HG03432 (cell line): ENCODE measurements around the gene CARD8.
"Not testable (repeated sequence)": the region's sequence is repeated elsewhere in the genome, so short reads cannot be mapped to it uniquely, and the experiment has no call there.

Experiments
- ATAC-seq: cut with Tn5 transposase; IDR thresholded peaks from one replicate; pipeline ENCODE4 v1.9.1; 2021; ENCODE audit warnings: mild to moderate bottlenecking, moderate library complexity; ENCODE audit not compliant: unreplicated experiment

CARD8 gene, protein sequence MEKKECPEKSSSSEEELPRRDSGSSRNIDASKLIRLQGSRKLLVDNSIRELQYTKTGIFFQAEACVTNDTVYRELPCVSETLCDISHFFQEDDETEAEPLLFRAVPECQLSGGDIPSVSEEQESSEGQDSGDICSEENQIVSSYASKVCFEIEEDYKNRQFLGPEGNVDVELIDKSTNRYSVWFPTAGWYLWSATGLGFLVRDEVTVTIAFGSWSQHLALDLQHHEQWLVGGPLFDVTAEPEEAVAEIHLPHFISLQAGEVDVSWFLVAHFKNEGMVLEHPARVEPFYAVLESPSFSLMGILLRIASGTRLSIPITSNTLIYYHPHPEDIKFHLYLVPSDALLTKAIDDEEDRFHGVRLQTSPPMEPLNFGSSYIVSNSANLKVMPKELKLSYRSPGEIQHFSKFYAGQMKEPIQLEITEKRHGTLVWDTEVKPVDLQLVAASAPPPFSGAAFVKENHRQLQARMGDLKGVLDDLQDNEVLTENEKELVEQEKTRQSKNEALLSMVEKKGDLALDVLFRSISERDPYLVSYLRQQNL

DNA sequence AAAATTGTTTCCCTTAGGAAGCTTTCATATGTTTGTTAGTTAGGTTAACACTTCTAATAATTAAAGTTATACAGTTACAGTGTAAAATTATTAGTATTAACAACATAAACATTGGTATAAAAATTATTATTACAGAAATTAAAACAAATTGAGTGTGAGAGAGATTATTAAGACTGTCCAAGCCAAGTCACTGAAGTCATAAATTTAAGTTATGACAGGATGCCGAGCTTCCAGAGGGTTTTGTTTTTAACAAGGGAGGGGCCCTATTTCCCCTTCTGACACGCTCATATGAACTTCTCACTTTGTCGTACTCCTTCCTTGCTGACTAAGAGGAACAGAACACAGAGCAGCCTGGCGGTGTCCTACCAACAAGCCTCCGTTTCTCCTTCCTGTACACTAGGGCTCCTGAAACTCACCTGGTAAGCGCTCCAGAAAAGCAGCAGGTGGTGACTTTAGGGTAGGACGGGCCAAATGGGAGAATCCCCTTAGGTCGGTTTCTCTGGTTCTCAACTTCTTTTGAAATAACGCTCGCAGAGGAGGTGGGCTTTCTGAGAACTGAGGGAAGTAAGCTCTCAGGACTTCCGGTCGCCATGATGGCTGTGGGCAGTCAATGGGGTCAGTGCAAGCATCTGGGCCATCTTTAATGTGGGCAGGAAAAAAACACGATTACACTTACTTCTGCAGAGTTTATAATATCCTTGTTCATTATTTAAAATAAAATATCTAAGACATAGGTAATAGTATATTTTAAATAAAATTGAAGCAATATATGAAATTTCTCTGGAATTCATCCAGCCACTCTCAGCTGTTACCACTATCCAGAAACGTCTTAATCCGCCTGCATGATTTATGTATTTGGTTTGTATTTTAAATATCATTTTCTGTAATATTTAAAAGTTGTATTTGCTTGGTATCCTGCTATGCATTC is at the start of gene CARD8:
TSS of gene CARD8 (minus strand) at position 537 of the 928 bp plus-strand sequence. CDS start 14,892 bp downstream, outside the sequence.
- peak; percentile 65 for ATAC-seq

- ATAC-seq, result no peak
These were observed 48.2 kb upstream of the CARD8 start for GRCh38 chr19:48303866-48304265.

DNA sequence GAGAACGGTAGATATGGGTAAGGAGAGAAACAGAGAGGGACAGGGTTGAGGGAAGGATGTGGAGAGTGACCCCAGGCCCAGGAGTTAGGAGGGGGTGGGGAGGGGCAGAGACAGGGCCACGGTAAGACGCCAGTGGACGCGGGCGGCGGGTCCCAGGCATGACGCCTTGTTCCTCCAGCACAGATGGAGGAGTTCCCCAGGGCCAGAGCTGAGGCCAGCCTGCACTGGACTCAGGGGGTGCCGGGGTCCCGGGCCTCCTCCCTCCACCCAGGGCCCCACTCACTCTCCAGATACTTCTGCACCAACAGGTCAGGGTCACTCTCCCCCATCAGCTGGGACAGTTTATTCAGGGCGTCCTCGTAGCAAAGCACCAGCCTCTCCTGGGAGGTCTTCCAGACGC is 47.7 kb upstream of the CARD8 start:
- ATAC-seq, result no peak

GRCh38 chr19:48302600-48302959 is 46.9 kb upstream of the CARD8 start:
- ATAC-seq, result no peak

DNA sequence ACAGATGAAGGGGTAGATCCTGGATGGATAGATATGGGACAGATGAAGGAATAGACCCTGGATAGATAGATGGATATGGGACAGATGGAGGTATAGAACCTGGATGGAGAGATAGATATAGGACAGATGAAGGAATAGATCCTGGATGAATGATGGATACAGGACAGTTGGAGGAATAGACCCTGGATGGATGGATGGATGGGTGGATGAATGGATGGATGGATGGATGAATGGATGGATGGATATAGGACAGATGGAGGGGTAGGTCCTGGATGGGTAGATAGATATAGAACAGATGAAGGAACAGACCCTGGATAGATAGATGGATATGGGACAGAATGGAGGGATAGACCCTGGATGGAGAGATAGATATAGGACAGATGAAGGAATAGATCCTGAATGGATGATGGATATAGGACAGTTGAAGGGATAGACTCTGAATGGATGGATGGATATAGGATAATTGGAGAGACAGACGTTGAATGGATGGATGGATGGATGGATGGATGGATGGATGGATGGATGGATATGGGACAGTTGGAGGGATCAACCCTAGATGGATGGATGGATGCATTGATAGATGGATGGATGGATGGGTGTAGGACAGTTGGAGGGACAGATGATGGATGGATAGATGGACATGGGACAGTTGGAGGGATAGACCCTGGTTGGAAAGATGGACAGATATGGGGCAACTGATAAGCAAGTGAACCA is 46.3 kb upstream of the CARD8 start:
- ATAC-seq, result no peak

- ATAC-seq, result no peak
These were observed 42.3 kb upstream of the CARD8 start for GRCh38 chr19:48297975-48298374.

DNA sequence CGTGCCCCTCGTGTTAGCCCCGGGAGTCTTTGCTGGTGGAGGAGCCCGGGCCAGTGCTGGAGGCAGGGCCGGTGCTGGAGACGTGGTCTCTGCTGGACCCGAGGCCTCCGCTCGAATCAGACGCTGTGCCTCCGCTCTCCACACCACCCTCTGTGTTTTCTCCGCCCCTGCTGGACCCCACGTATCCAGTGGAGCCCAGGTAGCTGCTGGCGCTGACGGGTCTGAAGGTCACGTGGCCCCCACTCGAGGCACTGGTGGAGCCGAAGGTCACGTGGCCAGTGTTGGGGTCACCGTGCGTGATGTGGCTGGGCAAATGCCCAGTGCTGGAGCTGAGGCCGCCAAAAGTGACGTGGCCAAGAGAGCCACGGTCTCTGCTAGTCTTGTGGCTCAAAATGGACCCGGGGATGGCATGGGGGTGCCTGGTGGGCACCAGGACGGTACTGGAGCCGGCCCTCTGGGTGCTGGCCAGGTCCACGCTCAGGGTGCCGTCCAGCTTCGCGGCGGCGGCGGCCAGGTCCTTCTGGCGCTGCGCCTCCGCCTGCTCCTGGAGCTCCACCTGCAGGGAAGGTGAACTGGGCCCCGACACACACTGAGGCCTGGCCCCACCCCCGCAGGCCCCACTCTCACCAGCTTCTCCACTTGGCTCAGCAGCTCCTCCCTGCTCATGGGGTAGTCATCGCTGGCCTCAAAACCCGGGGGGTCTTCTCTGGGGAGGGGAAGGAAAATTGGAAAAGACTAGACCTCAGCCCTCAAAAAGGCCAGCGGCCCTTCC is 41.4 kb upstream of the CARD8 start:
- no peak for ATAC-seq

- ATAC-seq, result no peak
These were observed 39.7 kb upstream of the CARD8 start for GRCh38 chr19:48295458-48295857.

- ATAC-seq, result no peak
These were observed 37.1 kb upstream of the CARD8 start for GRCh38 chr19:48292798-48293197.

DNA sequence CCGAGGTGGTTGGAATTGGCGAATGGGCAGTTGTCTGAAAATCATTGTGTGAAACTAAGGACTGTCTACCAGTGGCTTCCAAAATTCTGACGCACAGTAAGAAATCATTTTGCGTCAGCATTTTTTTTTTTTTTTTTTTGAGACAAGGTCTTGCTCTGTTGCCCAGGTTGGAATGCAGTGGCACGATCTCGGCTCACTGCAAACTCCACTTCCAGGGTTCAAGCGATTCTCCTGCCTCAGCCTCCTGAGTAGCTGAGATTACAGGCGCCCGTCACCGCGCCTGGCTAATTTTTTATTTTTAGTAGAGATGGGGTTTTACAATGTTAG is 35.7 kb upstream of the CARD8 start:
- not testable (repeated sequence) for ATAC-seq

- ATAC-seq, result no peak
These were observed 35.2 kb upstream of the CARD8 start for GRCh38 chr19:48290771-48291488.

- no peak for ATAC-seq
These were observed 34.7 kb upstream of the CARD8 start for GRCh38 chr19:48290401-48290770.

- ATAC-seq, result no peak
These were observed 32.0 kb upstream of the CARD8 start for GRCh38 chr19:48287748-48288147.

GRCh38 chr19:48284896-48285295 is 29.2 kb upstream of the CARD8 start:
- no peak for ATAC-seq

DNA sequence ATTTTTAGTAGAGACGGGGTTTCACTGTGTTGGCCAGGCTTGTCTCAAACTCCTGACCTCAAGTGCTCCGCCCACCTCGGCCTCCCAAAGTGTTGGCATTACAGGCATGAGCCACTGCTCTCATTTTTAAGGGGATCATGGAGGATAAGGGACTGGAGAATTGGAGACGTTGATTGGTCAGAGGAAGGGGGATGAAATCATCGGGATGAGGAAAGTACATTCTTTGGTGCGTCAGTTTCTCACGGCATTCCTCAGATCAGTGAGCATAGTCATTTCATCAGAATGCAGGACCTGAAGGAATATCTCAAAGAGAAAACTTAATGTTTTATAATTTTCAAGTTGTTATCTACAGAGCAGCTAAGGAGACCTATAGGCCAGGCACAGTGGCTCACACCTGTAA is 28.2 kb upstream of the CARD8 start:
- ATAC-seq, result no peak

DNA sequence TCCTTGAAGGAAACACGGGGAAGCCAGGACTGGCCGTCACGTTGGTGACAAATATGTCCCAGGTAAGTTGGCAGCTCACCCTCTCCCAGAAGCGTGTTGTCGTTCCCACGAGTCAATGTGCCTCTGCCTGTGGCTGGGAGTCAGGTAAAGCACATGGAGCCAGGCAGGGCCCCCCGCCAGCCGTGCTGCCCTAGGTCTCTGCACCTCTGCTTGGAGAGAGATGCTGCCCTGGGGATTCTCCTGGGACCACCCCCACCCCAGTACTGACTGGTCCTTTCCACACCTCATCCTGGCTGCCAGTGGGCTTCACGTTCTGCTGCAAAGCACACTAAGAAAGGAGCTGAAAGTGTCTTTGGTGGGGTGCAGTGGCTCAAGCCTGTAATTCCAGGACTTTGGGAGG is 24.0 kb upstream of the CARD8 start:
- ATAC-seq, result no peak

- no peak for ATAC-seq
These were observed 19.2 kb upstream of the CARD8 start for GRCh38 chr19:48274938-48275337.

GRCh38 chr19:48274173-48274572 is 18.5 kb upstream of the CARD8 start:
- no peak for ATAC-seq

- ATAC-seq, result no peak
These were observed 15.9 kb upstream of the CARD8 start for GRCh38 chr19:48271531-48272151.
